NCI-H146 treated with DMSO at 0.1 percent for 48 hours (cell line): ENCODE results near the gene ABCB11.
"Not testable (repeated sequence)": the region's sequence is repeated elsewhere in the genome, so short reads cannot be mapped to it uniquely, and the experiment has no call there.

ENCODE experiments used
- DNase-seq: peaks from one replicate; lab custom pipeline; 2025; ENCODE audit not compliant: unreplicated experiment; lab: John Stamatoyannopoulos, UW

ABCB11 gene

GRCh38 chr2:169031202-169031601 is at the start of gene ABCB11:
TSS of gene ABCB11 (minus strand) at chr2:169031324. CDS start at chr2:169018125, 13,199 bp downstream.
- DNase-seq: no peak

- no peak for DNase-seq
Measured at GRCh38 chr2:169080250-169081069, 49.3 kb upstream of the ABCB11 start.

- DNase-seq: no peak
Measured at GRCh38 chr2:169077674-169078240, 46.6 kb upstream of the ABCB11 start.

- no peak for DNase-seq
Measured at GRCh38 chr2:169073963-169074751, 43.0 kb upstream of the ABCB11 start.

- DNase-seq: no peak
Measured at GRCh38 chr2:169073211-169073962, 42.3 kb upstream of the ABCB11 start.

GRCh38 chr2:169072163-169072925 is 41.2 kb upstream of the ABCB11 start:
- DNase-seq: no peak

- DNase-seq: no peak
Measured at GRCh38 chr2:169071455-169071854, 40.3 kb upstream of the ABCB11 start.

- DNase-seq: no peak
Measured at GRCh38 chr2:169069833-169070232, 38.7 kb upstream of the ABCB11 start.

GRCh38 chr2:169069341-169069740 is 38.2 kb upstream of the ABCB11 start, which contains the start of gene DHRS9:
TSS of gene DHRS9 (plus strand) at chr2:169069563. CDS start at chr2:169081582, 12,019 bp downstream.
- DNase-seq: no peak

- DNase-seq: no peak
Measured at GRCh38 chr2:169066897-169067296, 35.8 kb upstream of the ABCB11 start.

GRCh38 chr2:169065864-169066517 is 34.9 kb upstream of the ABCB11 start:
- DNase-seq: no peak

- no peak for DNase-seq
Measured at GRCh38 chr2:169065422-169065821, 34.3 kb upstream of the ABCB11 start.

GRCh38 chr2:169064199-169064598 is 33.1 kb upstream of the ABCB11 start:
- not testable (repeated sequence) for DNase-seq

- not testable (repeated sequence) for DNase-seq
Measured at GRCh38 chr2:169054575-169054974, 23.5 kb upstream of the ABCB11 start.

GRCh38 chr2:169050476-169051240 is 19.5 kb upstream of the ABCB11 start:
- DNase-seq: no peak

- DNase-seq: no peak
Measured at GRCh38 chr2:169049142-169049541, 18.0 kb upstream of the ABCB11 start.

GRCh38 chr2:169047256-169048250 is 16.4 kb upstream of the ABCB11 start:
- DNase-seq: no peak
